ENCODE results near the gene MRPS18B. TPM values are rescaled to one million over a fixed set of nuclear protein-coding genes. Genes with fewer than 3 reads are reported as not detected.
"Not testable (repeated sequence)": the region's sequence is repeated elsewhere in the genome, so short reads cannot be mapped to it uniquely, and the experiment has no call there.

Gene MRPS18B
- total and polyA plus RNA-seq, 2 donors from 2014 or later = 62.1 to 135 TPM

DNA sequence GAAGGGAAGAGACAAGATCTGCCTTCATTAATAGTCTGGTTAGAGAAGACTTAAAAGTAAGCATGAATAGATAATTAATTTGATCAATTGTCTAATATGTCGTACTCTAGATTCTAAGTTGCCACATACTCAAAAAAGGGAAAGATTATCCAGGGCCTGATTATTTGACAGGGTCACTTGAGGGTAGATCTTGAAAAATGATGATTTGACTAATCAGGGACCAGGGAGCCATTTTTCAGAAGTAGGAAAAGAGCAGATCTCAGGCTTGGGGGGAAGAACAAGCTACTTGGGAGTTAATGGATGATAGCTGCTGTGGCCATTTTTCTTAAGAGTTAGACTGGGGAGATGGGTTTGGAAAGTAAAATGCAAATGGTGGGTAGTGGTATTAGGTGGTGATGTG is 25.4 kb upstream of the MRPS18B start:
- Histone ChIP-seq H3K27me3 (ENCODE audit: control insufficient read depth, insufficient read depth, low read length) (no peaks in the 10 kb centered on the region), H3K9me3 (ENCODE audit: control insufficient read depth in 2 of 3, insufficient read depth in 1 of 3, low read length in 3 of 3) (no peaks in the 10 kb centered on the region), H3K27ac (ENCODE audit: low read depth in 2 of 2, low read length in 2 of 2) (no peak overlapping the region), H3K36me3 (ENCODE audit: control insufficient read depth in 2 of 3, insufficient read depth in 3 of 3, low read length in 3 of 3) (peaks cover 9 to 30% (median 16%) of the 10 kb centered on the region in 3 donors), H3K4me1 (ENCODE audit: control insufficient read depth in 2 of 3, insufficient read depth in 2 of 3, low read depth in 1 of 3, low read length in 3 of 3) (peaks cover 0 to 12% (median 6%) of the 10 kb centered on the region in 3 donors), H3K9ac (ENCODE audit: low read length in 3 of 3) (no peak overlapping the region), H3K4me3 (ENCODE audit: low read length in 3 of 3) (no peak overlapping the region)
- FAIRE-seq (no peak), DNase-seq (no peak)
- intact Hi-C loops (cut with DNase I) = no loop called here
- TF ChIP-seq, protein P1, sequence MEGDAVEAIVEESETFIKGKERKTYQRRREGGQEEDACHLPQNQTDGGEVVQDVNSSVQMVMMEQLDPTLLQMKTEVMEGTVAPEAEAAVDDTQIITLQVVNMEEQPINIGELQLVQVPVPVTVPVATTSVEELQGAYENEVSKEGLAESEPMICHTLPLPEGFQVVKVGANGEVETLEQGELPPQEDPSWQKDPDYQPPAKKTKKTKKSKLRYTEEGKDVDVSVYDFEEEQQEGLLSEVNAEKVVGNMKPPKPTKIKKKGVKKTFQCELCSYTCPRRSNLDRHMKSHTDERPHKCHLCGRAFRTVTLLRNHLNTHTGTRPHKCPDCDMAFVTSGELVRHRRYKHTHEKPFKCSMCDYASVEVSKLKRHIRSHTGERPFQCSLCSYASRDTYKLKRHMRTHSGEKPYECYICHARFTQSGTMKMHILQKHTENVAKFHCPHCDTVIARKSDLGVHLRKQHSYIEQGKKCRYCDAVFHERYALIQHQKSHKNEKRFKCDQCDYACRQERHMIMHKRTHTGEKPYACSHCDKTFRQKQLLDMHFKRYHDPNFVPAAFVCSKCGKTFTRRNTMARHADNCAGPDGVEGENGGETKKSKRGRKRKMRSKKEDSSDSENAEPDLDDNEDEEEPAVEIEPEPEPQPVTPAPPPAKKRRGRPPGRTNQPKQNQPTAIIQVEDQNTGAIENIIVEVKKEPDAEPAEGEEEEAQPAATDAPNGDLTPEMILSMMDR (IDR thresholded peaks at IDR 0.05; ENCODE audit: borderline replicate concordance, extremely low read depth, insufficient read depth) = no peak

GRCh38 chr6:30597315-30598144 is 20.1 kb upstream of the MRPS18B start:
- FAIRE-seq; intact Hi-C loops (cut with DNase I): not testable (repeated sequence)

DNA sequence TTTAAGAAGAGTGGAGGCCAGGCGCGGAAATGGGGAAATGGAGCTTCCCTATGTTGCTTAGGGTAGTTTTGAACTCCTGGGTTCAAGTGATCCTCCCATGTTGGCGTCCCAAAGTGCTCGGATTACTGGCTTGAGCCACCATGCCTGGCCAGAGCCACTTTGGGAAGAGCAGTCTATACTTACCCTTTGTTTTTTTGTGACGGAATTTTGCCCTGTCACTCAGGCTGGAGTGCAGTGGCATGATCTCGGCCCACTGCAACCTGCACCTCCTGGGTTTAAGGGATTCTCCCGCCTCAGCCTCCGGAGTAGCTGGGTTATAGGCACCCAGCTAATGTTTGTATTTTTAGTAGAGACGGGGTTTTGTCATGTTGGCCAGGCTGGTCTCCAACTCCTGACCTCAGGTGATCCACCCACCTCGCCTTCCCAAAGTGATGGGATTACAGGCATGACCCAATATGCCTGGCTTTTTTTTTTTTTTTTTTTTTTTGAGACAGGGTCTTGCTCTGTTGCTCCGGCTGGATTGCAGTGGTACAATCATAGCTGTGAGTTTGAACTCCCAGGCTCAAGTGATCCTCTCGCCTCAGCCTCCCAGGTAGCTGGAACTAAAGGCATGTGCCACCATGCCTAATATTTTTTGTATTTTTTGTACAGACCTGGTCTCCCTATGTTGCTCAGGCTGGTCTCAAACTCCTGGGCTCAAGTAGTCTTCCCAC is 18.6 kb upstream of the MRPS18B start:
- H3K27ac ChIP-seq (ENCODE audit: low read depth in 2 of 2, low read length in 2 of 2) = no peak overlapping the region
- peaks cover 15 to 32% (median 30%) of the 10 kb centered on the region in 3 donors for H3K36me3 ChIP-seq (ENCODE audit: control insufficient read depth in 2 of 3, insufficient read depth in 3 of 3, low read length in 3 of 3)
- H3K27me3 ChIP-seq (ENCODE audit: control insufficient read depth, insufficient read depth, low read length) = no peaks in the 10 kb centered on the region
- DNase-seq (no peak), FAIRE-seq (no peak)
- H3K4me1 ChIP-seq (ENCODE audit: control insufficient read depth in 2 of 3, insufficient read depth in 2 of 3, low read depth in 1 of 3, low read length in 3 of 3) = no peaks in the 10 kb centered on the region
- H3K9ac ChIP-seq (ENCODE audit: low read length in 3 of 3) = no peak overlapping the region
- intact Hi-C loops (cut with DNase I) = no loop called here
- no peaks in the 10 kb centered on the region for H3K9me3 ChIP-seq (ENCODE audit: control insufficient read depth in 2 of 3, insufficient read depth in 1 of 3, low read length in 3 of 3)
- TF ChIP-seq, protein P1 (IDR thresholded peaks at IDR 0.05; ENCODE audit: borderline replicate concordance, extremely low read depth, insufficient read depth) = no peak
- no peak overlapping the region for H3K4me3 ChIP-seq (ENCODE audit: low read length in 3 of 3)

More at GRCh38 chr6:30597315-30598144, 20.1 kb upstream of the MRPS18B start:
- H3K27ac ChIP-seq (ENCODE audit: low read depth in 2 of 2, low read length in 2 of 2); H3K4me3 ChIP-seq (ENCODE audit: low read length in 3 of 3); H3K4me1 ChIP-seq (ENCODE audit: control insufficient read depth in 2 of 3, insufficient read depth in 2 of 3, low read depth in 1 of 3, low read length in 3 of 3); H3K9ac ChIP-seq (ENCODE audit: low read length in 3 of 3); H3K9me3 ChIP-seq (ENCODE audit: control insufficient read depth in 2 of 3, insufficient read depth in 1 of 3, low read length in 3 of 3); H3K27me3 ChIP-seq (ENCODE audit: control insufficient read depth, insufficient read depth, low read length): not testable (repeated sequence)
- peaks cover 3 to 17% (median 15%) of the 10 kb centered on the region in 3 donors for H3K36me3 ChIP-seq (ENCODE audit: control insufficient read depth in 2 of 3, insufficient read depth in 3 of 3, low read length in 3 of 3)
- peak in 4 of 5 donors; percentile 80 to 88 (median 84) for DNase-seq
- TF ChIP-seq, protein P1 (IDR thresholded peaks at IDR 0.05; ENCODE audit: borderline replicate concordance, extremely low read depth, insufficient read depth) = peak; percentile 89
